RWPE2 (cell line): Measurements from ENCODE around the gene SCAF11.

Experiments used
- ATAC-seq: fragments of 200-7000 bp; cut with Tn5 transposase; 3 replicates; pipeline ENCODE4 v1.9.1; 2021; ENCODE audit warnings: low read depth
- DNase-seq: peaks from one replicate; pipeline ENCODE4 v3.0.0-alpha.2; 2020; ENCODE audit warnings: low spot score
- H3K27ac ChIP-seq: fragments of 450-650 bp; 2 replicates; pipeline ENCODE4 v1.5.1; 2017; ENCODE audit warnings: mild to moderate bottlenecking; ENCODE audit not compliant: poor library complexity, severe bottlenecking
- H3K27me3 ChIP-seq: fragments of 250-450 bp; sonication (Bioruptor Pico); 2 replicates; pipeline ENCODE4 v1.5.1; 2021; ENCODE audit warnings: mild to moderate bottlenecking, moderate library complexity; ENCODE audit not compliant: insufficient read depth, poor library complexity, severe bottlenecking
- H3K36me3 ChIP-seq: fragments of 250-450 bp; sonication (Bioruptor Pico); 2 replicates; pipeline ENCODE4 v1.5.1; 2020; ENCODE audit warnings: low read depth, mild to moderate bottlenecking, moderate library complexity
- H3K4me1 ChIP-seq: fragments of 250-450 bp; sonication (Bioruptor Pico); 2 replicates; pipeline ENCODE4 v1.5.1; 2021; ENCODE audit warnings: mild to moderate bottlenecking, moderate library complexity; ENCODE audit not compliant: insufficient read depth, poor library complexity, severe bottlenecking
- H3K4me3 ChIP-seq: fragments of 250-450 bp; sonication (Bioruptor Pico); 2 replicates; pipeline ENCODE4 v1.5.1; 2021; ENCODE audit warnings: mild to moderate bottlenecking, moderate library complexity; ENCODE audit not compliant: severe bottlenecking
- H3K9me3 ChIP-seq: fragments of 250-450 bp; sonication (Bioruptor Pico); 2 replicates; pipeline ENCODE4 v1.5.1; 2021; ENCODE audit warnings: mild to moderate bottlenecking, moderate library complexity; ENCODE audit not compliant: severe bottlenecking
- TF ChIP-seq, protein P1 (sequence below): fragments of 450-650 bp; IDR thresholded peaks from one replicate; pipeline ENCODE4 v1.5.1; 2017; ENCODE audit warnings: mild to moderate bottlenecking, moderate library complexity; ENCODE audit not compliant: poor library complexity, severe bottlenecking

SCAF11 gene

DNA sequence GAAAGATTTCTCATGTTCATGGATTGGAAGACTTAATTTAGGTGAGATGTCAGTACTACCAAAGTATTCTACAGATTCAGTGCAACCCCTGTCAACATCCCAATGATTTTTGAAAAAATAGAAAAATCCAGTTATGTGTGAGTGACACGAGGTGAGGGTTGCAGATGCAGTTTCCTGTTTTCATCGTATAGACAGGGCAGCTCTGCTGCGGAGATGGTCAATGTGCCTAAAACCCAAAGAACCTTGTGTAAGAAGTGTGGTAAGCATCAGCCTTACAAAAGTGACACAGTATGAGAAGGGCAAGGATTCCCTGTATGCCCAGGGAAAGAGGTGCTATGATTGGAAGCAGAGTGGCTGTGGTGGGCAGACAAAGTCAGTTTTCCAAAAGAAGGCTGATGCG is 94.4 kb downstream of the SCAF11 start:
- H3K36me3 ChIP-seq = peaks cover 49% of the 10 kb centered on the region
- TF ChIP-seq, protein P1, sequence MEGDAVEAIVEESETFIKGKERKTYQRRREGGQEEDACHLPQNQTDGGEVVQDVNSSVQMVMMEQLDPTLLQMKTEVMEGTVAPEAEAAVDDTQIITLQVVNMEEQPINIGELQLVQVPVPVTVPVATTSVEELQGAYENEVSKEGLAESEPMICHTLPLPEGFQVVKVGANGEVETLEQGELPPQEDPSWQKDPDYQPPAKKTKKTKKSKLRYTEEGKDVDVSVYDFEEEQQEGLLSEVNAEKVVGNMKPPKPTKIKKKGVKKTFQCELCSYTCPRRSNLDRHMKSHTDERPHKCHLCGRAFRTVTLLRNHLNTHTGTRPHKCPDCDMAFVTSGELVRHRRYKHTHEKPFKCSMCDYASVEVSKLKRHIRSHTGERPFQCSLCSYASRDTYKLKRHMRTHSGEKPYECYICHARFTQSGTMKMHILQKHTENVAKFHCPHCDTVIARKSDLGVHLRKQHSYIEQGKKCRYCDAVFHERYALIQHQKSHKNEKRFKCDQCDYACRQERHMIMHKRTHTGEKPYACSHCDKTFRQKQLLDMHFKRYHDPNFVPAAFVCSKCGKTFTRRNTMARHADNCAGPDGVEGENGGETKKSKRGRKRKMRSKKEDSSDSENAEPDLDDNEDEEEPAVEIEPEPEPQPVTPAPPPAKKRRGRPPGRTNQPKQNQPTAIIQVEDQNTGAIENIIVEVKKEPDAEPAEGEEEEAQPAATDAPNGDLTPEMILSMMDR = no peak
- H3K27ac ChIP-seq = no peak overlapping the region

DNA sequence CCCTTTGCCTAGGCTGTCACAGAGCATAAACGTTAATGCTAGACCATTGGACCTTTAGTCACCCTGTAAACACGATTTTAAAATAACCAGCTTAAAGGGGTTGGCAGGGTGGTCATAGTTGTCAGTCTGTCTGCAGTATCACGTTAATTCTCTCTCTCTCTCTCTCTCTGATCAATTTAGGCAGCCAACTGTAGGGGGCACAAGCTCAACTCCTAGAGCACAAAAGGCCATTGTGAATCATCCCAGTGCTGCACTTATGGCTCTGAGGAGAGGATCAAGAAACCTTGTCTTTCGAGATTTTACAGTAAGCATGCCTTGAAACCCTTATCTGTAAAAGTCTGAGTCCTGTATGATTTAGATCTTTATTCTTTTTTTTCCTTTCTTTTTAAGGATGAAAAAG is 97.1 kb downstream of the SCAF11 start:
- DNase-seq = no peak
- TF ChIP-seq, protein P1 = no peak
- H3K36me3 ChIP-seq = peaks cover 49% of the 10 kb centered on the region
- H3K27ac ChIP-seq = no peak overlapping the region
- no peaks in the 10 kb centered on the region for H3K27me3 ChIP-seq
- ATAC-seq = no peak
- H3K9me3 ChIP-seq = no peaks in the 10 kb centered on the region
- no peaks in the 10 kb centered on the region for H3K4me1 ChIP-seq
- H3K4me3 ChIP-seq = no peak overlapping the region

More for the DNA sequence above, 94.4 kb downstream of the SCAF11 start:
- Histone ChIP-seq H3K9me3 (no peaks in the 10 kb centered on the region), H3K27me3 (no peaks in the 10 kb centered on the region), H3K4me1 (no peaks in the 10 kb centered on the region), H3K4me3 (no peak overlapping the region)
- ATAC-seq = no peak
- DNase-seq = no peak

DNA sequence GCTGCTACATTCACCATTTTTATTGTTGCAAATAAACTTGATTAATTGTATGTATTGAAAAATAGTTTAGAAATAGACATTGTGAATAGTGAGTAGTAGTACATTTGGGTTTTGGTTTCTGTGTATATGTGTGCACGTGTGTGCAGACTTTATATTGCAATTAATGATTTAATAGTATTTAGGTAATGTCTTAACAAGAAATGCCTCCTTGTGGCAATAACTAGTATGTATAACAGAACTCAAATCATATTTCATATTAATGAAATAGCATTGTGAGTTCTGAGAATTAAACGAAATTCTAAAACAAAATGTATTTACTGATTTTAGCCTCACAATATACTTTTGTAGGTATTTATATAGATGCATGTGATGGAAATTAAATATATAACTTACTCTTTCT is 100.1 kb downstream of the SCAF11 start:
- no peak overlapping the region for H3K4me3 ChIP-seq
- no peaks in the 10 kb centered on the region for H3K9me3 ChIP-seq
- peaks cover 37% of the 10 kb centered on the region for H3K36me3 ChIP-seq
- TF ChIP-seq, protein P1 = no peak
- no peak overlapping the region for H3K27ac ChIP-seq
- no peak for DNase-seq
- H3K27me3 ChIP-seq = no peaks in the 10 kb centered on the region
- no peaks in the 10 kb centered on the region for H3K4me1 ChIP-seq
- ATAC-seq = no peak

DNA sequence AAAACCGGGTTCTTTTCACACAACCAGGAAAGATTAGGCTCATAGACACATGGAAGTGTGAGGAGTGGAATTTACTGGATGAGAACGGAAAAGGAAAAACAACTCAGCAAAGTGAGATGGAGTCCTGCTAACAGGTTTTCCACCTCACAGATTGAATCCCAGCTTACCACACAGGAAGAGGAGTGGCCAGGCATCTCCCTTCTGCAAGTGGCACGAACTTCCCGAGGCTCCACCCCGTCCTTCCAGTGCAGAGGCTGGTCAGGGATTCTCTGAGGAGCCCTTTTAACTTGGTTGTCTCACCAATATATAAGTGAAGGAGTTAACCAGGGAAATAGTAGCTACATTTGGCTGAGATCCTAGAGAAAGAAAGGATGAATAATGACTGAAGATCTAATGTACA is 102.8 kb downstream of the SCAF11 start:
- H3K27me3 ChIP-seq = no peaks in the 10 kb centered on the region
- DNase-seq (no peak), ATAC-seq (no peak)
- TF ChIP-seq, protein P1 = no peak
- peaks cover 14% of the 10 kb centered on the region for H3K36me3 ChIP-seq
- H3K4me1 ChIP-seq = no peaks in the 10 kb centered on the region
- no peaks in the 10 kb centered on the region for H3K9me3 ChIP-seq
- no peak overlapping the region for H3K27ac ChIP-seq
- H3K4me3 ChIP-seq = no peak overlapping the region

DNA sequence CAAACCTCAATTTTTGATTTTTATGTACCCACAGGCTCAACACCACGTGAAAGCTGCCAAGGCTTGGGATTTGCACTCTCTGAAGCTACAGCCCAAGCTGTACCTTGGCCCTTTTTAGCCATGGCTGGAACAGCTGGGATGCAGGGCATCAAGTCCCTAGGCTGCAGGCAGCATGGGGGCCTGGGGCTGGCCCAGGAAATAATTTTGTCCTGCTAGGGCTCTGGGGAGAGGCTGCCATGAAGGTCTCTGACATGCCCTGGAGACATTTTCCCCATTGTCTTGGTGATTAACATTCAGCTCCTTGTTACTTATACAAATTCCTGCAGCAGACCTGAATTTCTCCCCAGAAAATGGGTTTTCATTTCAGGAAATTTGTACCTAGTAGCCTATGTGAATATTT is 103.7 kb downstream of the SCAF11 start:
- TF ChIP-seq, protein P1 = no peak
- H3K27me3 ChIP-seq = no peaks in the 10 kb centered on the region
- H3K36me3 ChIP-seq = peaks cover 6% of the 10 kb centered on the region
- no peak overlapping the region for H3K27ac ChIP-seq
- ATAC-seq = no peak
- no peaks in the 10 kb centered on the region for H3K9me3 ChIP-seq
- no peak for DNase-seq
- H3K4me3 ChIP-seq = no peak overlapping the region
- no peaks in the 10 kb centered on the region for H3K4me1 ChIP-seq
